GM19240 (cell line): ENCODE results near the gene FAM20C.
"Not testable (repeated sequence)": the region's sequence is repeated elsewhere in the genome, so short reads cannot be mapped to it uniquely, and the experiment has no call there.

Experiments
- DNase-seq: peaks from one replicate; pipeline ENCODE4 v3.0.0; 2011; ENCODE audit warnings: low spot score; ENCODE audit not compliant: insufficient read length

Gene FAM20C

DNA sequence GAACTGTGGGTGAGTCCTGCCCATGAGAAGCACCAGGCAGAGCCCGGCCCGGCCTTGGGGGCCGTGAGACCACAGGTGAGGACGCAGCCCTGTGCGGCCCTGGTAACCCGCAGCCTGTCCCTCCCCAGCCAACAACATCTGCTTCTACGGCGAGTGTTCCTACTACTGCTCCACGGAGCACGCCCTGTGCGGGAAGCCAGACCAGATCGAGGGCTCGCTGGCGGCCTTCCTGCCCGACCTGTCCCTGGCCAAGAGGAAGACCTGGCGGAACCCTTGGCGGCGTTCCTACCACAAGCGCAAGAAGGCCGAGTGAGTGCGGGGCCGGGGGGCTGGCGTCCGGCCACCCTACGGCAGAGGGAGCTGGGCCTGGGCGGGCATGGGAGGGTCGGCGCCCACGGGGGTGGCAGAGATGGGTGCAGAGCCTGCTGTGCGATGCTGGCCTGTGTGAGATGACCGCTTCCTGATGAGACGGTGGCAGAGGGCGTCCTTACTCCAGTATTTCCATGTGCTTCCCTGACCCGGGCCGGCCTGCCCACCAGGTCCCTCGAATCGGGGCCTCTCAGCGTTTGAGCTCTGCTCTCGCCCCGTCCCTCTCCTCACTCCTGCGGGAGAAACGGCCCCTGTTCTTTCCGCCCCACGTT, 63.5 kb downstream of the FAM20C start:
- no peak for DNase-seq

GRCh38 chr7:256461-256940, 64.1 kb downstream of the FAM20C start:
- no peak for DNase-seq

DNA sequence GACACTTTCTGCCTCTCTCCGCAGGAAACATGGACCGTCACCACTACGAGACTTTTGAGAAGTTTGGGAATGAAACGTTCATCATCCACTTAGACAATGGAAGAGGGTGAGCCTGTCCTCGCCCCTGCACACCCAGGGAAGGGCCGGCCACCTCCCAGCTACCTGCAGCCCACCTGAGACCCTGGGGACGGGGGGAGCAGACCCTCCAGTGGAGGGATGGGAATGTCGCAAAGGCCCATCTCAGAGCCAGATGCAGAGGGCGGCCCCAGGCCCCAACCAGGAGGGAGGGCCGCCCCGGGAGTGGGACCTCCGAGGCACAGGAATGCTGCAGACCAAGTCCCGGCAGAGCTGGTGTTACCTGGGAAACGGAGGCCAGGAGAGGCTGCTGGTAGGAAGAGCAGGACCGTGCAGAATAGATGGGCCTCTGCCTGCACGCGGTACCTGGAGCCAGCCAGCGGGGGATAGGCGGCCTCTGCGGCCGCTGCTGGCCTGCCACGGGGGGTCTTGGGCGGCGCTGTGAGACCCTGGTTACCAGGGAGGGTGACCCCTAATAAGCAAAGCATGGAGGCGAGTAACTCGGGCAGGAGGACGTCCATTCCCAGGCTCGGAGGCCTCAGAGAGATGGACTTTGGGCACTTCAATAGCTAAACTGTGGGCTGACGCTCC, 64.7 kb downstream of the FAM20C start:
- DNase-seq: no peak

- no peak for DNase-seq
Measured at GRCh38 chr7:257647-257992, 65.2 kb downstream of the FAM20C start.

DNA sequence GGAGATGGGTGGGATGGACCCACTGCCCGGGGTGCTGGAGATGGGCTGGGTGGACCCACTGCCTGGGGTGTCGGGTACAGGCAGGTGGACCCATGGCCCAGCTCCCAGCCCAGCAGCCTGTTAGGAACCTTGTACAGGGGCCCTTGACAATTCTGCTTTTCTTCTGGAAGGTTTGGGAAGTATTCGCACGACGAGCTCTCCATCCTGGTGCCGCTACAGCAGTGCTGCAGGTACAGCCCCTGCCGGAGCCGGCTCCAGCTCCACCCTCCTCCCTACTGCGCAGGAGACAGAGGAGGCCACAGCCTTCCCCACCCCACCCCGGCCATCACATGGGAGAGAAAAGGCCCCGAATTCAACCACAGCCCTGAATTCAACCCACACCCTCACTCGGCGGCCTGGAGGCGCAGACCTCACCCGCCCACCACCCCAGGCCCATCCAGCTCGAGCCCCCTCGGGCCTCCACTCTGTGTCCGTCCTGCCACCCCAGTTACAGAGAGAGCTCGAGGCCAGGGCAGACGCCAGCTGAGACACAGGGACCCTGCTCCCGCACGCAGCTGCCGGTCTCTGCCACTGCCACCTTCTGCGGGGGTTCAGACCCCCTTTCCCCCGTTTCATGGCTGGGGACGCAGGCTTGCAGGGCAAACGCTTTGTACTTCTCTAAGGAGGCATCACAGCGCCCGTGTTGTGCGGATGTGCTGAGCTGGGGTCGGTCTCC, 66.3 kb downstream of the FAM20C start:
- no peak for DNase-seq

- DNase-seq: no peak
Measured at GRCh38 chr7:259191-259505, 66.8 kb downstream of the FAM20C start.

DNA sequence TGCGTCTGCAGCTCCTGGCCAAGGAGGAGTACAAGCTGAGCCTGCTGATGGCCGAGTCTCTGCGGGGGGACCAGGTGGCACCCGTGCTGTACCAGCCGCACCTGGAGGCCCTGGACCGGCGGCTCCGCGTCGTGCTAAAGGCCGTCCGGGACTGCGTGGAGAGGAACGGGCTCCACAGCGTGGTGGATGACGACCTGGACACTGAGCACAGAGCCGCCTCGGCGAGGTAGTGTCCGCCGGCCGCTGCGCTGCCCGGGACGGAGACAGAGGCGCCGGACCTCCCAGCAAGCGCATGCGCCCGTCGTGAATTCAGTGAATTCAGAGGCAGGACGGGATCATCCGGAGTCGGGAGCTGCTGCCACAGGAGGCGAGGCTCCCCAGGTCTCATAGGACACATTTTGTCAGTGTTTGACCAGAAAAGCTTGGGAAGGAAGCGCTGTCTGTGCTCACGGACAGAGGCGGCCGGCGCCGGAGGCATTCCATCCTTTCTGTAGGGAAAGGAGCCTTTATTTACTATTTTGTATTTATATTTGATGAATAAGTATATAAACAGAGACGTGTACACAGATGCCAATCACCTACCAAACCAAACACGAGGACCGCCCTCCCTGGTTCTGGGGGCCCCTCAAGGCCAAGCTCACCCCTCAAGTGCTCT, 67.5 kb downstream of the FAM20C start:
- DNase-seq: no peak

DNA sequence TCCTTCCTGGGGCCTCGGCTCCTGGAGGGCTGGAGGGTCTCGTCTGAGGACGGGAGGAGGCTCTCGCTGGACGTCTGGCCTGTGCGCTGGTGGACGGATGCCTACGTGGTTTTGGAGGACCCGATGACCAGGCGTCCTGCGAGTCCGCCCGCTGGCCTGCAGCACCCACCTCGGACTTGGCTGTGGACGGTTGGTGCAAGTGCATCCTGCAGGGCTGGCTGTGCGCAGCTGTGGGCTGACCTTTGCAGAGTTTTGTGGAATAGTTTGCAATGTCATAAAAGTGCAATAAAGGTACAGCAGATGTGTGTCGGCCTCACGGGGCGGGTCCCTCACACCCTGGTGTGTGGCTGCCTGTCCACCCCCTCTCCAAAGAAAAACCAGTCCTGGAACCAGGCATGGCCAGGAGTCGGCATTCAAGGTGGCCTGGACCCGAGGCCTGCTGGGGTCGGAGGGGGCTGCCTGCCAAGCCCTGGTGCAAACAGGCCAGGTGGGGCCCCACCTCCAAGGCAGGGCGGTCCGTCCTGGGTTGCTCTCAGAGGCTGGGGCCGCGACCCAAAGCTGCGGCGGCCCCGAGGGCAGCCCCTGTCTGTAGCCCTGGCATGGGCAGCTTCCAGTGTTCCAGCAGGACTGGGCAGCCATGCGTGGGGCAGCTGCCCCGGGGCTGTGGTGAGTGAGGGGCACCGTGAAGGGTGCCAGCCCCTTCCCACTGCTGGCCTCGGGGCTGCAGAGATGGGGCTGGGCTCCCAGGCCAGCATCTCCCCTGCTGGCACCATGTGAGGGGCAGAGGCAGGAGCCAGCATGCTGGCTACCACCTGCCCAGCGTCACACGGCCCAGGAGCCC, 68.3 kb downstream of the FAM20C start:
- no peak for DNase-seq

- DNase-seq: no peak
Measured at GRCh38 chr7:261341-262250, 69.2 kb downstream of the FAM20C start.

DNA sequence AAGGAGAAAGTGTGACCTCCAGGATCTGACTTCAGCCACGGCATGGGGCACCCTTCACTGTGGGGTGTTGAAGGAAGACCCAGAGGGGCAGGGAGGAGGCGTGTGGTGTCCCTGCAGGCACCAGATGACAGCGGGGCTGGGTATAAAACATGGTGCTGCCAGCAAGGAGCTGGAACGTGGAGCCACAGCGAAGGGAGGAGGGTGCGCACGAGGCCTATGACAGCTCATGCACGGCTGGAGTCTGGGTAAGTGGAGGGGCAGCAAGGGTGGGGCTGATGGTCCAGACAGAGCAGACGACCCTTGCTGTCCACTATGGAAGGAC, 69.8 kb downstream of the FAM20C start:
- DNase-seq: no peak

- DNase-seq: not testable (repeated sequence)
Measured at GRCh38 chr7:262631-263311, 70.4 kb downstream of the FAM20C start.

- DNase-seq: not testable (repeated sequence)
Measured at GRCh38 chr7:263483-264351, 71.3 kb downstream of the FAM20C start.

- no peak for DNase-seq
Measured at GRCh38 chr7:264541-265191, 72.3 kb downstream of the FAM20C start.

DNA sequence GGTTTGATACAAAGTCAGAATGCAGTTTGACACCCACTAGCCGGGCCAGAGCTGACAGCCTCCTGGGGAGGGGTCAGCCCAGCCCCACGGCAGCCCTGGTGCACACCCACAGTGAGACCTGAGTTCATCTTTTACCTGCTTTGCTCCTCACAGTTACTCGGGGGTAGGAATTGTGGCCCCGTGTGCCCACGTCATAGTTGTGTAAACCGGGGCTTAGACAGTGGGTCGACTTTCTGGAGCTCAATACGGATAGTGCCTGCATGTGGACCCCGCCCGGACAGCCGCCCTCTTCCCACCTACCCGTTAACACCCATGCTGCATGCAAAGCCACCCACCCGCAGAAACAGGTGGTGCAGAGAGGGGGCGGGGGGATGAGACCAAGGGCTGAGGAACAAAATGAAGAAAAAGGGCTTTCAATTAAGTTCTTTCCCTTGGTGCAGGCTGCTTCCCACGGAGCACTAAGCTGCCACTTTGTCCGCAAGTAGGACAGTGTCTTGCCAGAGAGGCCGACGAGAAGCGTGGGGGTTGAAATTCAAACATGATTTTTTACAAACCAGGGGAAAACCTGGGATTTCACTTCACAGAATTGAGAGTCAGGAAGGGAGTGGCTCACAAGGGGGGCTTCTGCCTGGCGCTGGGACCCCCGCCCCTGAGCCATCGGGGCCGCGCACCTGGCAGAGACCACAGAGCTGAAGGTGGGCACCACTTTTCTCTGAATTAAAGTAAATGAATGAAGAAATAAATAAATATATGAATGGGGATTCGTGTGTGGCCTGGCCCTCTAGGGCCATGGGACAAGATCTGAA, 73.0 kb downstream of the FAM20C start:
- no peak for DNase-seq

GRCh38 chr7:265998-266850, 73.9 kb downstream of the FAM20C start:
- DNase-seq: no peak
